ENCODE results near the gene SLC6A11. TPM values are rescaled to one million over a fixed set of nuclear protein-coding genes. Genes with fewer than 3 reads are reported as not detected.

SLC6A11 gene
- polyA plus RNA-seq, 4 donors = 0.04 TPM; not detected in 3

- H3K9me3 ChIP-seq (ENCODE audit: control insufficient read depth in 2 of 2, insufficient read depth in 1 of 2, low read depth in 1 of 2, low read length in 1 of 2) = no peaks in the 10 kb centered on the region
- DNase-seq (no peak), FAIRE-seq (no peak)
- H3K4me3 ChIP-seq (ENCODE audit: low read depth in 1 of 3, low read length in 3 of 3) = no peak overlapping the region
- no peak overlapping the region for H3K27ac ChIP-seq (ENCODE audit: low read depth in 1 of 3, low read length in 2 of 3)
- H3K36me3 ChIP-seq (ENCODE audit: control insufficient read depth in 3 of 3, insufficient read depth in 2 of 3, low read depth in 1 of 3, low read length in 3 of 3) = no peaks in the 10 kb centered on the region
- H3K27me3 ChIP-seq (ENCODE audit: control insufficient read depth in 3 of 3, insufficient read depth in 3 of 3, low read length in 3 of 3) = no peaks in the 10 kb centered on the region
- WGBS, 3 donors = 64% methylated on average over 9 of the region's 9 CpGs
- no peaks in the 10 kb centered on the region for H3K4me1 ChIP-seq (ENCODE audit: control insufficient read depth in 3 of 3, insufficient read depth in 2 of 3, low read depth in 1 of 3, low read length in 2 of 3)
These were observed 120.0 kb downstream of the SLC6A11 start for GRCh38 chr3:10935846-10936631.

- WGBS, 3 donors = 77 to 80% (median 79%) methylated on average over 7 of the region's 7 CpGs
- no peak for FAIRE-seq
- H3K4me1 ChIP-seq (ENCODE audit: control insufficient read depth in 3 of 3, insufficient read depth in 2 of 3, low read depth in 1 of 3, low read length in 2 of 3) = no peaks in the 10 kb centered on the region
These were observed 120.7 kb downstream of the SLC6A11 start for GRCh38 chr3:10936686-10937085.

GRCh38 chr3:10937141-10937825 lies 121.3 kb downstream of the SLC6A11 start:
- no peak for FAIRE-seq
- Histone ChIP-seq H3K9me3 (ENCODE audit: control insufficient read depth in 2 of 2, insufficient read depth in 1 of 2, low read depth in 1 of 2, low read length in 1 of 2) (peaks cover 0 to 4% of the 10 kb centered on the region in 2 donors), H3K27ac (ENCODE audit: low read depth in 1 of 3, low read length in 2 of 3) (no peak overlapping the region), H3K27me3 (ENCODE audit: control insufficient read depth in 3 of 3, insufficient read depth in 3 of 3, low read length in 3 of 3) (no peaks in the 10 kb centered on the region), H3K36me3 (ENCODE audit: control insufficient read depth in 3 of 3, insufficient read depth in 2 of 3, low read depth in 1 of 3, low read length in 3 of 3) (no peaks in the 10 kb centered on the region), H3K4me1 (ENCODE audit: control insufficient read depth in 3 of 3, insufficient read depth in 2 of 3, low read depth in 1 of 3, low read length in 2 of 3) (no peaks in the 10 kb centered on the region), H3K4me3 (ENCODE audit: low read depth in 1 of 3, low read length in 3 of 3) (no peak overlapping the region)
- 75 to 85% (median 80%) methylated on average over 12 of the region's 12 CpGs for WGBS, 3 donors
- DNase-seq = no peak

More at GRCh38 chr3:10936686-10937085, 120.7 kb downstream of the SLC6A11 start:
- no peak overlapping the region for H3K4me3 ChIP-seq (ENCODE audit: low read depth in 1 of 3, low read length in 3 of 3)
- no peak for DNase-seq
- H3K27ac ChIP-seq (ENCODE audit: low read depth in 1 of 3, low read length in 2 of 3) = no peak overlapping the region
- no peaks in the 10 kb centered on the region for H3K9me3 ChIP-seq (ENCODE audit: control insufficient read depth in 2 of 2, insufficient read depth in 1 of 2, low read depth in 1 of 2, low read length in 1 of 2)
- H3K27me3 ChIP-seq (ENCODE audit: control insufficient read depth in 3 of 3, insufficient read depth in 3 of 3, low read length in 3 of 3) = no peaks in the 10 kb centered on the region
- H3K36me3 ChIP-seq (ENCODE audit: control insufficient read depth in 3 of 3, insufficient read depth in 2 of 3, low read depth in 1 of 3, low read length in 3 of 3) = no peaks in the 10 kb centered on the region

GRCh38 chr3:10939556-10939955 lies 123.5 kb downstream of the SLC6A11 start:
- no peaks in the 10 kb centered on the region for H3K36me3 ChIP-seq (ENCODE audit: control insufficient read depth in 3 of 3, insufficient read depth in 2 of 3, low read depth in 1 of 3, low read length in 3 of 3)
- H3K4me1 ChIP-seq (ENCODE audit: control insufficient read depth in 3 of 3, insufficient read depth in 2 of 3, low read depth in 1 of 3, low read length in 2 of 3) = no peaks in the 10 kb centered on the region
- no peaks in the 10 kb centered on the region for H3K27me3 ChIP-seq (ENCODE audit: control insufficient read depth in 3 of 3, insufficient read depth in 3 of 3, low read length in 3 of 3)
- no peak overlapping the region for H3K4me3 ChIP-seq (ENCODE audit: low read depth in 1 of 3, low read length in 3 of 3)
- peaks cover 0 to 4% of the 10 kb centered on the region in 2 donors for H3K9me3 ChIP-seq (ENCODE audit: control insufficient read depth in 2 of 2, insufficient read depth in 1 of 2, low read depth in 1 of 2, low read length in 1 of 2)
- no peak for FAIRE-seq
- WGBS, 3 donors = 79 to 85% (median 83%) methylated on average over 4 of the region's 4 CpGs
- DNase-seq = no peak
- H3K27ac ChIP-seq (ENCODE audit: low read depth in 1 of 3, low read length in 2 of 3) = no peak overlapping the region

- Histone ChIP-seq H3K36me3 (ENCODE audit: control insufficient read depth in 3 of 3, insufficient read depth in 2 of 3, low read depth in 1 of 3, low read length in 3 of 3) (no peaks in the 10 kb centered on the region), H3K4me1 (ENCODE audit: control insufficient read depth in 3 of 3, insufficient read depth in 2 of 3, low read depth in 1 of 3, low read length in 2 of 3) (no peaks in the 10 kb centered on the region), H3K27ac (ENCODE audit: low read depth in 1 of 3, low read length in 2 of 3) (no peak overlapping the region), H3K27me3 (ENCODE audit: control insufficient read depth in 3 of 3, insufficient read depth in 3 of 3, low read length in 3 of 3) (no peaks in the 10 kb centered on the region), H3K4me3 (ENCODE audit: low read depth in 1 of 3, low read length in 3 of 3) (no peak overlapping the region), H3K9me3 (ENCODE audit: control insufficient read depth in 2 of 2, insufficient read depth in 1 of 2, low read depth in 1 of 2, low read length in 1 of 2) (peaks cover 0 to 4% of the 10 kb centered on the region in 2 donors)
- 75 to 85% (median 84%) methylated on average over 12 of the region's 12 CpGs for whole genome bisulfite sequencing, 3 donors
- no peak for DNase-seq
- FAIRE-seq = no peak
These were observed 124.1 kb downstream of the SLC6A11 start for GRCh38 chr3:10940106-10940505.

- FAIRE-seq (no peak), DNase-seq (no peak)
- H3K4me1 ChIP-seq (ENCODE audit: control insufficient read depth in 3 of 3, insufficient read depth in 2 of 3, low read depth in 1 of 3, low read length in 2 of 3) = no peaks in the 10 kb centered on the region
- 57 to 87% (median 87%) methylated on average over 1 of the region's 1 CpG for WGBS, 3 donors
- no peaks in the 10 kb centered on the region for H3K36me3 ChIP-seq (ENCODE audit: control insufficient read depth in 3 of 3, insufficient read depth in 2 of 3, low read depth in 1 of 3, low read length in 3 of 3)
- H3K9me3 ChIP-seq (ENCODE audit: control insufficient read depth in 2 of 2, insufficient read depth in 1 of 2, low read depth in 1 of 2, low read length in 1 of 2) = peaks cover 0 to 4% of the 10 kb centered on the region in 2 donors
- no peak overlapping the region for H3K4me3 ChIP-seq (ENCODE audit: low read depth in 1 of 3, low read length in 3 of 3)
- no peak overlapping the region for H3K27ac ChIP-seq (ENCODE audit: low read depth in 1 of 3, low read length in 2 of 3)
- H3K27me3 ChIP-seq (ENCODE audit: control insufficient read depth in 3 of 3, insufficient read depth in 3 of 3, low read length in 3 of 3) = no peaks in the 10 kb centered on the region
These were observed 125.9 kb downstream of the SLC6A11 start for GRCh38 chr3:10941972-10942371.

GRCh38 chr3:10942690-10943205 lies 126.7 kb downstream of the SLC6A11 start:
- FAIRE-seq = no peak
- WGBS, 3 donors = 63 to 74% (median 69%) methylated on average over 4 of the region's 4 CpGs

GRCh38 chr3:10944866-10945265 lies 128.8 kb downstream of the SLC6A11 start:
- FAIRE-seq (no peak), DNase-seq (no peak)
- Histone ChIP-seq H3K36me3 (ENCODE audit: control insufficient read depth in 3 of 3, insufficient read depth in 2 of 3, low read depth in 1 of 3, low read length in 3 of 3) (no peaks in the 10 kb centered on the region), H3K4me3 (ENCODE audit: low read depth in 1 of 3, low read length in 3 of 3) (no peak overlapping the region), H3K4me1 (ENCODE audit: control insufficient read depth in 3 of 3, insufficient read depth in 2 of 3, low read depth in 1 of 3, low read length in 2 of 3) (no peaks in the 10 kb centered on the region), H3K27me3 (ENCODE audit: control insufficient read depth in 3 of 3, insufficient read depth in 3 of 3, low read length in 3 of 3) (no peaks in the 10 kb centered on the region), H3K27ac (ENCODE audit: low read depth in 1 of 3, low read length in 2 of 3) (no peak overlapping the region), H3K9me3 (ENCODE audit: control insufficient read depth in 2 of 2, insufficient read depth in 1 of 2, low read depth in 1 of 2, low read length in 1 of 2) (peaks cover 0 to 4% of the 10 kb centered on the region in 2 donors)
- 90 to 94% (median 93%) methylated on average over 8 of the region's 8 CpGs for WGBS, 3 donors

More at GRCh38 chr3:10942690-10943205, 126.7 kb downstream of the SLC6A11 start:
- no peak for DNase-seq
- no peak overlapping the region for H3K27ac ChIP-seq (ENCODE audit: low read depth in 1 of 3, low read length in 2 of 3)
- peaks cover 0 to 4% of the 10 kb centered on the region in 2 donors for H3K9me3 ChIP-seq (ENCODE audit: control insufficient read depth in 2 of 2, insufficient read depth in 1 of 2, low read depth in 1 of 2, low read length in 1 of 2)
- no peaks in the 10 kb centered on the region for H3K27me3 ChIP-seq (ENCODE audit: control insufficient read depth in 3 of 3, insufficient read depth in 3 of 3, low read length in 3 of 3)
- no peaks in the 10 kb centered on the region for H3K4me1 ChIP-seq (ENCODE audit: control insufficient read depth in 3 of 3, insufficient read depth in 2 of 3, low read depth in 1 of 3, low read length in 2 of 3)
- no peak overlapping the region for H3K4me3 ChIP-seq (ENCODE audit: low read depth in 1 of 3, low read length in 3 of 3)
- H3K36me3 ChIP-seq (ENCODE audit: control insufficient read depth in 3 of 3, insufficient read depth in 2 of 3, low read depth in 1 of 3, low read length in 3 of 3) = no peaks in the 10 kb centered on the region

Measured in small intestine (tissue), 7 donors.